WTC11 (cell line): Measurements from ENCODE around the gene EDN1. TPM values are rescaled to one million over a fixed set of nuclear protein-coding genes. Genes with fewer than 3 reads are reported as not detected.

ENCODE experiments used
- ATAC-seq: fragments of 200-7000 bp; cut with Tn5 transposase; 2 replicates; pipeline ENCODE4 v1.10.0; 2021; ENCODE audit warnings: mild to moderate bottlenecking, moderate library complexity
- CTCF ChIA-PET: fragments of 300-600 bp; sonication (Branson Sonifier 250); formaldehyde crosslinking; loops from one replicate; lab custom pipeline; 2021; ENCODE audit warnings: antibody characterized with exemption; lab: Charles Lee
- POLR2A ChIA-PET: fragments of 350-600 bp; sonication (Branson Sonifier 250); formaldehyde crosslinking; loops from one replicate; lab custom pipeline; 2021; ENCODE audit warnings: antibody characterized with exemption; lab: Charles Lee
- DNase-seq: peaks from one replicate; pipeline ENCODE4 v3.0.0; 2021; ENCODE audit warnings: low spot score
- H3K27ac Mint-ChIP-seq: 2 replicates; pipeline ENCODE4 v1.8.0; 2021; ENCODE audit warnings: mixed read lengths
- H3K27me3 Mint-ChIP-seq: 2 replicates; pipeline ENCODE4 v1.8.0; 2021; ENCODE audit warnings: low read depth, mild to moderate bottlenecking, moderate library complexity, mixed read lengths
- H3K36me3 Mint-ChIP-seq: 2 replicates; pipeline ENCODE4 v1.8.0; 2021; ENCODE audit warnings: mixed read lengths
- H3K4me1 Mint-ChIP-seq: 2 replicates; pipeline ENCODE4 v1.8.0; 2022; ENCODE audit warnings: mixed read lengths
- H3K4me3 Mint-ChIP-seq: 2 replicates; pipeline ENCODE4 v1.8.0; 2021; ENCODE audit warnings: mild to moderate bottlenecking, moderate library complexity, mixed read lengths
- H3K9me3 Mint-ChIP-seq: 2 replicates; pipeline ENCODE4 v1.8.0; 2021; ENCODE audit warnings: mixed read lengths
- ATF1 ChIP-seq: sonication (generic); formaldehyde crosslinking; IDR thresholded peaks from 2 replicates; pipeline ENCODE4 v1.8.1; 2023; ENCODE audit warnings: mild to moderate bottlenecking, moderate library complexity, missing genetic modification reagents
- CBFB ChIP-seq: sonication (generic); formaldehyde crosslinking; IDR thresholded peaks from 2 replicates; pipeline ENCODE4 v1.8.1; 2022; ENCODE audit warnings: mild to moderate bottlenecking, low read depth, missing genetic modification reagents
- CREB1 ChIP-seq: sonication (generic); formaldehyde crosslinking; IDR thresholded peaks from 2 replicates; pipeline ENCODE4 v1.8.0; 2023; ENCODE audit warnings: mild to moderate bottlenecking, missing genetic modification reagents
- ESRRA ChIP-seq: sonication (generic); formaldehyde crosslinking; IDR thresholded peaks from 2 replicates; pipeline ENCODE4 v1.8.1; 2022; ENCODE audit warnings: mild to moderate bottlenecking, missing genetic modification reagents, borderline replicate concordance
- FOXJ3 ChIP-seq: sonication (generic); formaldehyde crosslinking; IDR thresholded peaks from 2 replicates; pipeline ENCODE4 v1.9.0; 2021; ENCODE audit warnings: missing genetic modification reagents, mild to moderate bottlenecking, borderline replicate concordance
- FOXK1 ChIP-seq: sonication (generic); formaldehyde crosslinking; IDR thresholded peaks from 2 replicates; pipeline ENCODE4 v1.8.0; 2022; ENCODE audit warnings: mild to moderate bottlenecking, moderate library complexity, missing genetic modification reagents
- NR1H2 ChIP-seq: sonication (generic); formaldehyde crosslinking; IDR thresholded peaks from 2 replicates; pipeline ENCODE4 v1.9.0; 2021; ENCODE audit warnings: mild to moderate bottlenecking, moderate library complexity, missing genetic modification reagents
- RELA ChIP-seq: sonication (generic); formaldehyde crosslinking; IDR thresholded peaks from 2 replicates; pipeline ENCODE4 v1.8.1; 2022; ENCODE audit warnings: missing genetic modification reagents, mild to moderate bottlenecking, borderline replicate concordance
- RORB ChIP-seq: fragments of 250-450 bp; sonication (Bioruptor Pico); IDR thresholded peaks from 2 replicates; pipeline ENCODE4 v1.9.0; 2021; ENCODE audit warnings: mild to moderate bottlenecking
- ZNF121 ChIP-seq: sonication (generic); formaldehyde crosslinking; IDR thresholded peaks from 2 replicates; pipeline ENCODE4 v1.8.0; 2023; ENCODE audit warnings: missing genetic modification reagents
- ZNF138 ChIP-seq: sonication (generic); formaldehyde crosslinking; conservative IDR thresholded peaks from 2 replicates; pipeline ENCODE4 v1.8.1; 2022; ENCODE audit warnings: mild to moderate bottlenecking, moderate library complexity, missing genetic modification reagents
- ZNF317 ChIP-seq: sonication (generic); formaldehyde crosslinking; IDR thresholded peaks from 2 replicates; pipeline ENCODE4 v1.8.1; 2023; ENCODE audit warnings: low read depth, mild to moderate bottlenecking, moderate library complexity, missing genetic modification reagents, borderline replicate concordance
- total RNA-seq: library from RNA; stranded (reverse); gene quantifications from 3 replicates; pipeline ENCODE4 v1.2.3, GENCODE V29; 2021
- TF ChIP-seq, protein P1 (sequence below): sonication (generic); formaldehyde crosslinking; IDR thresholded peaks from 2 replicates; pipeline ENCODE4 v1.8.1; 2023; ENCODE audit warnings: mild to moderate bottlenecking, missing genetic modification reagents
- TF ChIP-seq, protein P2 (sequence below): sonication (generic); formaldehyde crosslinking; IDR thresholded peaks from 2 replicates; pipeline ENCODE4 v1.8.1; 2023; ENCODE audit warnings: mild to moderate bottlenecking, missing genetic modification reagents

Gene EDN1
- total RNA-seq, 1 experiment from 2014 or later, result 1.0 TPM

DNA sequence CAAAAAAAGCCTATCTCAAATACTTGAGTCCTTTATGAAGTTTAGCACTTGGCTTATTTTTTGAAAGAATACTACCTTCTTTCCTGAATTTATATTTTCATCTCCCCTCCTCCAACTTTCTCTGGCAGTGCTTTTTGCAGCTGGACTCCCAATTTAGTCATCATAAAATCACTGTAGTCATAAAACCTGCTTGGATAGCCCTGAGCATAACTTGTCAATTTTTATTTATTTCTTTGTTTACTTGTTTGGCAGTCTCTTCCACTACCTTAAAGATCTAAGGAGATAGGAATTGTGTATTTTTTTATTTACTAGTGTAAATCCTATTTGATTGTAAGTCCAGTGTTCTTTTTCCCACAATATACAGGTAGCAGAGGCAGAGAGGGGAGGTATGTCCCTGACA is 11.2 kb upstream of the EDN1 start:
- POLR2A ChIA-PET, result interaction anchor here (0.6 kb wide), 1 partner anchor 687 kb away, joined by 3 read pairs; no protein-coding TSS in a partner anchor
- no peak for ATAC-seq

DNA sequence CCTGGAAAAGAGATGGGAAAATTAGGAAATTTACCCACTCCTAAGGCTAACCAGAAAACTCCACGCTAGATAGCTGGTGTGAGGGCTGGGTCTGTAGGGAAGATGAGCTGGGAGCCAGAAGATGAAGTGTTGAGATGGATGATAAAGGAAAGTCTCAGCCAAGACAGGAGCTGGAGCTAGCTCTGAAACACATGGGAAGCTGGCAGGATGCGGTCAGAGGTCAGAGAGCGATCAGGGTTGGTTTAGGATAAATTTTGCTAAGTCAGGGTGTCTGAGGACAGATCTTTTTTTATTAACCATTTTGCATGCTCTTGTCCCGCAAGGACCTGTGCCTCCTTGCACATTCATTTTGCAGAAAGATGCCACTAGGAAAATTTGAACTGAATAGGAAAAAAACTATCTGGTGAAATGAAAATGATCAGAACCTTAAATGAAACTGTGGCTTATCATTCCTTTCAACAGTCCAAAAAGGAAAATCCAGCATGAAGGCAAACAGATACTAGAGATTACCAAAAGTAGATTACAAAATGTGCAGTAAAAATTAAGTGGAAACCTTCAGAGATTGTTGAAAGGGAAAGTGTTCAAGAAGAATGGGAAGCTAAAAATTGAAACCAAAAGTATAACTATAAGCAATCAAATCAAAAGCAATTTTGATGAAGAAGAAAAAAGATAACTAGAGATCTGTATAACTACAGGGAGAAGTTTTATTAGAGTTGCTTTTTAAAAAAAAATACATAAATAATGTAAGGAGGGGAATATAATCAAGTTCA is 10.7 kb upstream of the EDN1 start:
- Mint-ChIP-seq H3K36me3 (no peaks in the 10 kb centered on the region), H3K9me3 (no peaks in the 10 kb centered on the region), H3K27me3 (no peaks in the 10 kb centered on the region), H3K4me3 (no peak overlapping the region), H3K4me1 (no peaks in the 10 kb centered on the region), H3K27ac (no peak overlapping the region)
- no peak for ATAC-seq
- ChIA-PET POLR2A (interaction anchor here (0.5 to 0.6 kb wide), 2 partner anchors 9 to 688 kb away, joined by 3 to 5 read pairs; no protein-coding TSS in a partner anchor), CTCF (interaction anchor here (2.2 to 4.2 kb wide), 2 partner anchors 8 to 10 kb away, joined by 9 to 15 read pairs; partner anchors contain the start of gene EDN1)
- no peak for DNase-seq
- no peak for TF ChIP-seq FOXJ3
- no peak for TF ChIP-seq CREB1 (CRISPR knock-in tag)
- no peak for TF ChIP-seq ZNF317 (CRISPR knock-in tag)
- TF ChIP-seq, protein P1, sequence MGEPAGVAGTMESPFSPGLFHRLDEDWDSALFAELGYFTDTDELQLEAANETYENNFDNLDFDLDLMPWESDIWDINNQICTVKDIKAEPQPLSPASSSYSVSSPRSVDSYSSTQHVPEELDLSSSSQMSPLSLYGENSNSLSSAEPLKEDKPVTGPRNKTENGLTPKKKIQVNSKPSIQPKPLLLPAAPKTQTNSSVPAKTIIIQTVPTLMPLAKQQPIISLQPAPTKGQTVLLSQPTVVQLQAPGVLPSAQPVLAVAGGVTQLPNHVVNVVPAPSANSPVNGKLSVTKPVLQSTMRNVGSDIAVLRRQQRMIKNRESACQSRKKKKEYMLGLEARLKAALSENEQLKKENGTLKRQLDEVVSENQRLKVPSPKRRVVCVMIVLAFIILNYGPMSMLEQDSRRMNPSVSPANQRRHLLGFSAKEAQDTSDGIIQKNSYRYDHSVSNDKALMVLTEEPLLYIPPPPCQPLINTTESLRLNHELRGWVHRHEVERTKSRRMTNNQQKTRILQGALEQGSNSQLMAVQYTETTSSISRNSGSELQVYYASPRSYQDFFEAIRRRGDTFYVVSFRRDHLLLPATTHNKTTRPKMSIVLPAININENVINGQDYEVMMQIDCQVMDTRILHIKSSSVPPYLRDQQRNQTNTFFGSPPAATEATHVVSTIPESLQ (CRISPR knock-in tag), result no peak
- TF ChIP-seq NR1H2 (CRISPR knock-in tag), result no peak
- TF ChIP-seq ESRRA, result no peak

More for the DNA sequence above, 11.2 kb upstream of the EDN1 start:
- Mint-ChIP-seq H3K4me1 (no peaks in the 10 kb centered on the region), H3K36me3 (no peaks in the 10 kb centered on the region), H3K27me3 (no peaks in the 10 kb centered on the region), H3K27ac (no peak overlapping the region), H3K9me3 (no peaks in the 10 kb centered on the region), H3K4me3 (no peak overlapping the region)
- TF ChIP-seq RORB (CRISPR knock-in tag), result no peak
- no peak for TF ChIP-seq ATF1 (CRISPR knock-in tag)
- no peak for TF ChIP-seq ZNF138
- CTCF ChIA-PET, result interaction anchor here (2.2 to 4.2 kb wide), 2 partner anchors 9 to 11 kb away, joined by 9 to 15 read pairs; partner anchors contain the start of gene EDN1
- DNase-seq, result no peak

DNA sequence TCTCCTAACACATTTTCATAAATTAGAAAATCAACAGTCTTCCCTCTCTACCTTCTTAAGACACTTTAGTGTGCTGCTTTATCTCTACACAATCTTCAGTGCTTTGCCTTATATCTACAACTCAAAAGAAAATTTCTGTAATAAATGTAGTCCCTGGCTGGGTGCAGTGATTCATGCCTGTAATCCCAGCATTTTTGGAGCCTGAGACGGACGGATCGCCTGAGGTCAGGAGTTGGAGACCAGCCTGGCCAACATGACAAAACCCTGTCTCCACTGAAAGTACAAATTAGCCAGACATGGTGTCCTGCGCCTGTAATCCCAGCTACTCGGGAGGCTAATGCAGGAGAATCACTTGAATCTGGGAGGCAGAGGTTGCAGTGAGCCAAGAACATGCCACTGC is 9.7 kb upstream of the EDN1 start:
- CTCF ChIA-PET, result interaction anchor here (4.2 kb wide), 1 partner anchor 9 kb away, joined by 15 read pairs; the partner anchor contains the start of gene EDN1
- Mint-ChIP-seq H3K36me3 (no peaks in the 10 kb centered on the region), H3K27ac (no peak overlapping the region), H3K27me3 (no peaks in the 10 kb centered on the region), H3K9me3 (no peaks in the 10 kb centered on the region), H3K4me3 (no peak overlapping the region), H3K4me1 (no peaks in the 10 kb centered on the region)
- TF ChIP-seq FOXK1 (CRISPR knock-in tag) (no peak), ZNF121 (CRISPR knock-in tag) (0 out of 2 replicates have a peak, but pooled peaks have one; percentile 23)
- ATAC-seq (no peak), DNase-seq (no peak)
- POLR2A ChIA-PET, result no interaction called here

DNA sequence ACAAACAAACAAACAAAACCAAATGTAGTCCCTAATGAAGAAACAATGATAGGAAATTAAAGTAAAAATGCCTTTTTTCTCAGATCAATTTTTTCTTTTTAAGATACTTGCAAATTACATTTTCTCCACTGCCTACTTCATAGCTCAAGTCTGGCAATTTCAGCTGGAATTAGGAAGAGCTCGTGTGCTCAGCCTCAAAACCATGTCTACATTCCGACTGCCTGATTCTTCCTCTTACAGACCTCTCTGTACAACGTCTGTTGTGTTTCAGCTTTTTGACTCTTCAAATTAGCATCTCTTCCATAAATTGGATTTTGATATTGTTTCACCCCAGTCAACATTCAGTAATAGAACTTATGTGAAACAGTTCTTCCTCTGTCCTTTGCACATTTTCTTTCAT is 9.3 kb upstream of the EDN1 start:
- Mint-ChIP-seq H3K27me3 (no peaks in the 10 kb centered on the region), H3K4me1 (no peaks in the 10 kb centered on the region), H3K36me3 (no peaks in the 10 kb centered on the region), H3K9me3 (no peaks in the 10 kb centered on the region), H3K4me3 (no peak overlapping the region), H3K27ac (no peak overlapping the region)
- CTCF ChIA-PET, result interaction anchor here (4.2 kb wide), 1 partner anchor 9 kb away, joined by 15 read pairs; the partner anchor contains the start of gene EDN1
- ATAC-seq (no peak), DNase-seq (no peak)
- TF ChIP-seq, protein P2, sequence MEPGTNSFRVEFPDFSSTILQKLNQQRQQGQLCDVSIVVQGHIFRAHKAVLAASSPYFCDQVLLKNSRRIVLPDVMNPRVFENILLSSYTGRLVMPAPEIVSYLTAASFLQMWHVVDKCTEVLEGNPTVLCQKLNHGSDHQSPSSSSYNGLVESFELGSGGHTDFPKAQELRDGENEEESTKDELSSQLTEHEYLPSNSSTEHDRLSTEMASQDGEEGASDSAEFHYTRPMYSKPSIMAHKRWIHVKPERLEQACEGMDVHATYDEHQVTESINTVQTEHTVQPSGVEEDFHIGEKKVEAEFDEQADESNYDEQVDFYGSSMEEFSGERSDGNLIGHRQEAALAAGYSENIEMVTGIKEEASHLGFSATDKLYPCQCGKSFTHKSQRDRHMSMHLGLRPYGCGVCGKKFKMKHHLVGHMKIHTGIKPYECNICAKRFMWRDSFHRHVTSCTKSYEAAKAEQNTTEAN (CRISPR knock-in tag), result no peak
- TF ChIP-seq CBFB (CRISPR knock-in tag) (no peak), RELA (CRISPR knock-in tag) (no peak)
- POLR2A ChIA-PET, result no interaction called here
